ELF-1 (cell line): Measurements from ENCODE around the gene HNRNPM.
"Not testable (repeated sequence)": the region's sequence is repeated elsewhere in the genome, so short reads cannot be mapped to it uniquely, and the experiment has no call there.

Experiments used
- DNase-seq: peaks from one replicate; pipeline ENCODE4 v3.0.0-alpha.2; 2016; ENCODE audit warnings: low read depth, low spot score

HNRNPM gene

GRCh38 chr19:8513036-8513686 lies 68.4 kb downstream of the HNRNPM start:
- DNase-seq = no peak

GRCh38 chr19:8513687-8514504 lies 69.1 kb downstream of the HNRNPM start, which contains the start of gene ZNF414:
Gene ZNF414, minus strand, starts transcription at chr19:8514167. Its CDS starts 121 bp downstream, at chr19:8514046.
- peak; percentile 99 for DNase-seq

- DNase-seq = not testable (repeated sequence)
Measured at GRCh38 chr19:8514505-8515009, 69.8 kb downstream of the HNRNPM start.

GRCh38 chr19:8515317-8515716 lies 70.5 kb downstream of the HNRNPM start:
- no peak for DNase-seq

- no peak for DNase-seq
Measured at GRCh38 chr19:8517551-8518442, 73.0 kb downstream of the HNRNPM start.

- no peak for DNase-seq
Measured at GRCh38 chr19:8518536-8518935, 73.8 kb downstream of the HNRNPM start.

GRCh38 chr19:8519388-8519787 lies 74.6 kb downstream of the HNRNPM start:
- DNase-seq = no peak

GRCh38 chr19:8525401-8525684 lies 80.6 kb downstream of the HNRNPM start:
- no peak for DNase-seq

GRCh38 chr19:8526345-8527091 lies 81.7 kb downstream of the HNRNPM start:
- DNase-seq = peak; percentile 94

GRCh38 chr19:8528500-8528899 lies 83.7 kb downstream of the HNRNPM start:
- no peak for DNase-seq

- no peak for DNase-seq
Measured at GRCh38 chr19:8529369-8530006, 84.7 kb downstream of the HNRNPM start.

- DNase-seq = no peak
Measured at GRCh38 chr19:8530061-8530679, 85.4 kb downstream of the HNRNPM start.

- no peak for DNase-seq
Measured at GRCh38 chr19:8531470-8531869, 86.7 kb downstream of the HNRNPM start.

- no peak for DNase-seq
Measured at GRCh38 chr19:8532225-8532624, 87.5 kb downstream of the HNRNPM start.

- DNase-seq = no peak
Measured at GRCh38 chr19:8536282-8536681, 91.5 kb downstream of the HNRNPM start.

GRCh38 chr19:8537099-8537498 lies 92.3 kb downstream of the HNRNPM start:
- DNase-seq = no peak
